ENCODE data around the gene DACT2. TPM values are rescaled to one million over a fixed set of nuclear protein-coding genes. Genes with fewer than 3 reads are reported as not detected.
A peak's percentile ranks its signal among the peaks of the same experiment; 100 is the strongest.

DACT2 gene
- total RNA-seq, 1 donor from 2014 or later, result 1.0 TPM

DNA sequence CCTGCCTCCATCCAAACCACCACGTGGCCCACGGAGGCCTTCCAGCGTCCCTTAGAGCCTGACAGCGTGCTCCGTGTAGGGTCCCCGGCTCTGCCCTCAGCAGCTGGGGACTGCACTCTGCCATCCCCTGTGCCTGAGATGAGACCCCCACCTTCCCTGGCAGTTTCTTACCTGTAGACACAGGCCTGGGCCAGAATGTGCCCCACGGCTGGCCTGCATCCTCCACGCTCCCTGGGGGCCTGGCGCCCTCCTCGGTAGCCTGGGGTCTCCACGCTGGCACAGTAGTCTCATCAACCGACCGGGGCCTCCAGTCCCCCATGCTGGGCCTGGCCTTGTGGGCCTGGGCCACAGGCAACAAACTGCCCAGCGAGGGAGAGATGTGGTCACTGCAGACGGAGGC, 9.6 kb downstream of the DACT2 start:
- intact Hi-C loops (cut with DNase I), result no loop called here
- no peak for DNase-seq (ENCODE audit: missing footprints)
- no peak for ATAC-seq

DNA sequence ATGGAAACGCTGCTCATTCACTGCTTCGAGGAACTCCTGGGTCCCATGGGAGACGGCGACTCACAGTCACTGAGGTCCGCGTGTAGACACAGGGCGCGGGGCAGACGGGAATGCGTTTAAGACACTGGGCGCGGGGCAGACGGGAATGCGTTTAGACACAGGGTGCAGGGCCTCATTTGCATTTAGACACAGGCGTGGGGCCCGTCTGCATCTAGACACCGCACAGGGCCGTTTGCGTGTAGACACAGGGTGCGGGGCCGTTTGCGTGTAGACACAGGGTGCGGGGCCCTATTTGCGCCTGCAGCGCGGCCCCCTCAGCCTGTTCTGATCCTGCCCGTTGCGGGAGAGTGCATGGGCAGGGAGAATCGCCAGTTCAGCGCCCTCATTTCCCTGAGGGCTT, 10.4 kb downstream of the DACT2 start:
- DNase-seq (ENCODE audit: missing footprints) (peak; percentile 75), ATAC-seq (no peak)
- intact Hi-C loops (cut with DNase I), result no loop called here

DNA sequence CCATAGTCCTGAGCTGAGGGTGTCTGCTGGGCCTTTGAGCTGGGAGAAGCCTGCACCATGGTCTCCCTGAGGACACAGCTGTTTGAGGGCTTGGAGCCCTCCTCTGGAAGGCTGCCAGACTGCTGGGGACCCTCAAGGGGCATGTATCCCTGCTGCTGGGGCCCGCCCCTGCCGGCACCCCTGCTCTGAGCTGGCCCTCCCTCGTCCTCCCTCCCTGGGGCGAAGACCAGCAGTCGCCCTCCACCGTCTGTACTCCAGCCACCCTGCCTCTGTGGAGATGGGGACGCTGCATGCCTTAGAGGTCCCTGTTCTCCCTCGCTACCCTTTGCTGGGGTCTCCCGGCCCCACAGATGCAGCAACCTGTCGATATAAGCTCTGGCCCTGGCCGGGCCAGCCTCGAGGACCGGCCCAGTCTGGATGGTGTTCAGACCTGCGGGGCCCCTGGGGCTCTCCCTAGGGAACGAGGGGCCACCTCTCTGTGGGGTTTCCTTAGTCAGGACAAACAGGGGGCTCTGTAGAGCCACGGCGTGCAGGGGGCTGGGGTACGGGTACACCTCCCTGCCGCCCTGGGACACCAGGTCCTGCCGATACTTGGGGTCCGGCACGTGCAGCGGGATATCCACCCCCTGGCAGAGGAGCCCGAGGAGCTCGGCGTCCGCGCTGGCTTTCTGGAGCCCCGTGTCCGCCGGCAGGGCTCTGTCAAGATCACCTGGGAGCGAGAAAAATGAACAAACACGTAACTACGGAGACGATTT, 11.0 kb downstream of the DACT2 start:
- ATAC-seq (no peak), DNase-seq (ENCODE audit: missing footprints) (no peak)
- intact Hi-C loops (cut with DNase I), result no loop called here

DNA sequence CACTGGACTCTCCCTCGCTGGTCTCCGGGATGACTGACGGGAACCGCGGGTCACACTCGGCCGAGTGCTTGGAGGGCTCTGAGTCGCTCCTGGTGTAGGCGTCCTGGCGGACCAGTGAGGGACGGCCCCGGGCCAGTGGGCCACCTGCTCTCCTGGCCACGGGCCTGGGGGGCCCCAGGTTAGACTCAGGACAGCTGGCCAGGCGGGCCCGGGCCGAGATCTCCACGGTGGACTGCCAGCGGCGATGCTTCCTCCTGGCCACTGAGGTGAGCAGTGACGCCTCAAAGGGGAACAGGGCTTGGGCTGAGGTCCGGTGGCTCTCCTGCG, 11.9 kb downstream of the DACT2 start:
- DNase-seq (ENCODE audit: missing footprints) (no peak), ATAC-seq (no peak)
- intact Hi-C loops (cut with DNase I), result no loop called here

DNA sequence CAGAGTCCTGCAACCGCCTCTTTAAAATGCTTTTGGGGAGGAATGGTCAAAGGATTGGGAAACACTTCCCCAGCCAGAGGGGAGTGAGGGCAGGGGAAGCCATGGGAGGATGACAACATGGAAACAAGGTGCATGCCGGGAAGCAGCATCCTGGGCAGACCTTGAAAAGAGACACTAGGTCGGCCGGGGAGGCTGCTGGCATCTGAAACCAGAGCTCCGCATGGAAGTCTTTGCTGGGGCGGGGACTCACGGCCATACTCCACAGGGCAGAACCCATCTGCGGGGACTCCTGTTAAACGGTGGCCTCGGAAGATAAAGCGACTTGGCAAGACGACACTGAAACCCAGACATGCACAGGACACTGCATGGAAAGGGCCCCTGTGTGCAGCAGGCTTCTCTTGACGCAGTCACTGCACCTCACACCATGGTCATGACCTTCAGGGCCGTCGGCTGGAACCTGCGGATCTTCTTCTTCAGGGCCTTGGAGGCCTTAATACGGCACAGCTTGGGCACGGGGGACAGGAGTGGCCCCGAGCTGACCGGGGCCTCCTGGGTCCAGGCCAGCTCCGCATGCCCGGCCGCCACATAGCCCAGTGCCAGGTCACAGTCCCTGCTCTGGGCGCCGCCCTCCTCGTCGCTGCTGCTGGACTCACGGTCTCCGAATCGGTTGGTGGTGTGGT, 12.4 kb downstream of the DACT2 start:
- intact Hi-C loops (cut with DNase I), result no loop called here
- DNase-seq (ENCODE audit: missing footprints) (no peak), ATAC-seq (no peak)

DNA sequence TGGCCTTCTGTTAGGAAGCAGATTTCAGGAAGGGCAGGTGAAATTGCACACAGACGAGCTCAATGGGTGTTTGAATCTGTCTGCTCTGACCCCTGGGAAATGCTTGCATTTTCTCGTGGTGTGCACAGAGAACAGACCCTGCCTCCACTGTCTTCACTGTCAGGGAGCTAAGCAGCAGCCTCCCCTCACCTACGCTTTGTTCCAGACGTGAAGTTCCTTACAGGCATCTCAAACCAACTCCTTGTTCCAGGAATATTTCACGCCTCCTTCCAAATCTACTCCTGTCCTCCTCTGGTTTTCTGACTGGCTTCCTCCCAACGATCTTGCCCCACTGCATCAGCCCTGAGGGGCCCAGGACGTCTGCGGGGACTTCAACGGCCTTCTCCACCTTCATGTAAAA, 13.7 kb downstream of the DACT2 start:
- DNase-seq (ENCODE audit: missing footprints) (no peak), ATAC-seq (no peak)
- intact Hi-C loops (cut with DNase I), result no loop called here

DNA sequence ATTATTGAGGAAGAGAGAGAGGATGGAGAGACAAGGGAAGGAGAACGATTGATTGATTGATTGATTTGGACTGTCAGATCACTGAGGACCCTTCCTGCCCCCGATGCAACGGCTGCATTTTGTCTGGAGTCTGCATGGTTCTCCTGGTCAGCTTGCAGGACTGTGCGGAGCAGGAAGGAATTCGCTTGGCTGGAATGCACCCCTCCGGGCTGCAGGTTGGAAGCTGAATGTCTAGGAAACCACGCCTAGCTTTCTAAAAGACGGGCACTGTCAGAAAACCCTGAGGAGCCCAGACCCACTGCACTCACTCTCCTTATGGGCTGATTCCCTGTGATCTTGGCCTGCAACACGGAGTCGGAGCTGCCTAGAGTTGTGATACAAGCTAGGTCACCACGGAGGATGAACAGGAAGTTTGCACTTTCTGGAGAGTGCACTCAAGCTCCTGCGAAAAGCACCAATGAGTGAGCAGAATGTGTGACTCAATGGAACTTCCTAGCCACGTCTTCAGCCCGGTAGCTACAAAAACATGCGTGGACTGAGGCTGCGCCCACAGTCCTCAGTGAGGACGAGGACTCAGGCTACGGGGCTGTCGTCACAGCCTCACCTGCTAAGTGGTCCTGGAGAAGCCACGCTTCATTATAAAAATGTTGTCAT, 14.4 kb downstream of the DACT2 start:
- no peak for ATAC-seq
- no peak for DNase-seq (ENCODE audit: missing footprints)
- intact Hi-C loops (cut with DNase I), result no loop called here

DNA sequence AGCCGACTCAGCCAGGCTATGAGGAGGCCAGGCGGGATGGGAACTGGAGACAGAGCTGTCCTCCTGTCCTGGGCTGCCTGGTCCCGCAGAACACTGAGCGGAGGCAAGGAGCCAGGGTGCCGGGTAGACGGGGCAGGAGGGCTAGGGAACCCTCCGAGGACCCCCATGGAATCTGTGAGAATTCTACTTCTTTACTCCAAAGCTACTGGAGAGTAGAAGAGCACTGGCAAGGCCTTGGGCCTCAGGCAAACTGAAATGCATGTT, 14.9 kb downstream of the DACT2 start:
- DNase-seq (ENCODE audit: missing footprints) (no peak), ATAC-seq (no peak)
- intact Hi-C loops (cut with DNase I), result no loop called here

DNA sequence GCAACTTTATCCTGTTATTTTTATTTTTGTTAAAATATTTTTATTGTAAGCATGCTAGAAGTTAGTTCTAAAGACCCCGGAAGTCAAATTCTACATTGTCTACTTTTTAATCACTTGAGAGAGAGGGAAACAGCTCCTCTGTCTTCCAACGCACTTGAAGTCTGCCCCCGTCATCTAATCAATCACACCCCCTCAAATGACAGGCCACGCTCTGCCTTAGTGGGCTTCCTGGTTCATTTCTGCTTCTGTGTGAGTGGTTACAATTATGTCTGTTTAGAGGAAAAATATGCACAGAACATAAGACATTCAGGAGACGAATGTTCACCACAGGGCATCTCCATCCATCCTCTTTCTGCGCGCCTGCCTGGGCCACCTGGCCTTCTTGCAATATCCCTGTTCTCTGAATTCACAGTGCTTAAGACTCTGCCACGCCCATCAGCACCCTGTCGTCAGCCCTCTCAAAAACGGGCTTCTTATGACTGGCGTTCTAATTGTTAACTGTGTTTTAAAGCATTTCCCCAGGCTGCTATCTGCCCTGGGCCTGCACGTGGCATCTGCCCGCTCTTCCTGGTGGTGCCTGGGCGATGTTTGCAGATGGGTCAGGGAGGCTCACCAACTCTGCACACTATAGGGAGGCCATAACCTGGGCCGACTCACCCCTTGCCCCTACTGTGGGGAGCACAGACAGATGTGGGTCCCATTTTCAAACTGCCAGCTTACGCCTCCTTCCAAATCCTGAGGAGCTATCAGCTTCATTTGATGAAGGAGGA, 15.4 kb downstream of the DACT2 start:
- DNase-seq (ENCODE audit: missing footprints) (no peak), ATAC-seq (no peak)
- intact Hi-C loops (cut with DNase I), result no loop called here

DNA sequence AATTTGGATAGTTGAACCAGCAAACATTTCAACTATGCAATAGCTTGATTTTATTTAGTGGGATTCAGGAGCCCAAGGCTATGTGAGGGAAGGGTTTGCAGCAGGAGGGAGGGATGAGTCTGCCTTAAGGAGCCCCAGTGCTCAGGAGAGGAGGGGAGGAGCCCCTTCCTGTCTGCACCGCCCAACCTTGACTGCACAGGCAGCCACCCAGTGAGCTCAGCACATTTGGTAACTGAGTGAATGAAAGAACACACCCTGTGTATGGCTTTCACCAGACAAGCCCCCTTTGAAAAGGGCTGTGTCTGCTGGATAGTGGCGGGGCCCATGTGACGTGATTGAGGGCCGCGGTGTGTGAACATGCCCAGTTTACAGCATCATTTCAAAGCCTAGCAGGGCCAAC, 17.0 kb downstream of the DACT2 start:
- ATAC-seq, result peak; percentile 51
- DNase-seq (ENCODE audit: missing footprints), result no peak
- intact Hi-C loops (cut with DNase I), result no loop called here

DNA sequence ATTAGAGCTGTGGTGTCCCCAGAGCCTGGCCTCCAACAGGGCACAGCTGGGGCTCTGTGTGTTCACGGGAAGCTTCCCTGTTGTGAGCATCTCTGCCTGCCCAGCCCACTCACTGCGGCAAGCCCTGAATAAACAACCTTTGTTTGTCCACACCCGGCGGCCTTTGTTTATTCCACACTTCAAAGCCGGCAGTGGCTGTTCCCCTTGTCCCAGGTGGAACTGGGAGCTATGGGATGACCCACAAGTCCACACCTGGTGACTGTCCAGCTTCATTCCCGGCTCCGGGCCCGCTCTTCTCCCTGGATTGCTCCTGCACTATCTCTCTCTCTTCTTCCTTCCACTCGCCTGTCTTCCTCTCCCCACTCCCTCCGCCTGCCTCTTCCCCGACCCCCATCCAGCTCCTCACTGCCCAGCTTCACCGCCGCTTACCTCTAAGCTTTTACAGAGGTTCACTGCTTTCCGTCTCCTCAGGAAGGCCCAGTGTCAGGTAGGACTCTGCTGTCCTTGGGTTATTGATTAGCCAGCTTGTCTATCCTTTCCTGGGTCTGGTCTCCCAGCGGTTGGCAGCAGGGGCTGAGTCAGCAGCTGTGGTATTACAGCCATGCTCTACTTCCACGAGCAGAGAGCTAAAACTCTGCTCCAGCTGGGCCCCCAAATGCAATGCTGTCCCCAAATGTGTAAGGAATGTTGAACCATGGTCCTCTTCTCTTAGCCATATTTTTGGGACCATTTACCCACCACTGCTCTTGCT, 17.8 kb downstream of the DACT2 start:
- intact Hi-C loops (cut with DNase I), result no loop called here
- DNase-seq (ENCODE audit: missing footprints) (no peak), ATAC-seq (no peak)

DNA sequence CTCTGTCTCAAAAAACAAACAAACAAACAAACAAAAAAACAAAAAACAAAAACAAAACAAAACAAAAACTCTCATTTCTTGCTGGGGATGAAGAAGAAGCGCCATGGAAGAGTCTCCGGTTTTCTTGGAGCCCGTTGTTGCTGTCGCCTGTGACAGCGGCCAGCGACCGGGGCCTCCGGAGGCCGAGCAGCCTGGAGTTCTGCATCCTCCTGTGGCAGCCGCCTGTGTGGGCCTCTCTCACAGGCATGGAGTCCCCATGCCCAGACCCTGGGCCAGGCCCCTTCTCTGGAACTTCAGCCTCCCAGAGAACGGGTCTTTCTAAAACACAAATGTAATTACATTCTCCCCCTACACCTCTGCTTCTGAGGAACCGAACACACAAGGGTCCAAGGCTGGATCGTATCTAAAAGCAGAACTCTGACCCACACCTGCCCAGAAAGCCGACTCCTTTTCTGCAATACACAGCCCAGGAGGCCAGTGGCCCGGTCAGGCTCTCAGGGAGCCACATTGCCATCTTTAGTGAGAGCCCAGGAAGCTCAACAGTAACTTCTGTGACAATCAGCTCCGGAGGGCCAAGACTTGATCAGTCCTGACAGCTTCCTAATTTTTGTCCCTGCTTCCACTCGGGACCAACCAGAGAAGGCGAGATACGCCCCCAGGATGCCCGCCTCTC, 18.5 kb downstream of the DACT2 start:
- intact Hi-C loops (cut with DNase I), result no loop called here
- ATAC-seq (no peak), DNase-seq (ENCODE audit: missing footprints) (no peak)

DNA sequence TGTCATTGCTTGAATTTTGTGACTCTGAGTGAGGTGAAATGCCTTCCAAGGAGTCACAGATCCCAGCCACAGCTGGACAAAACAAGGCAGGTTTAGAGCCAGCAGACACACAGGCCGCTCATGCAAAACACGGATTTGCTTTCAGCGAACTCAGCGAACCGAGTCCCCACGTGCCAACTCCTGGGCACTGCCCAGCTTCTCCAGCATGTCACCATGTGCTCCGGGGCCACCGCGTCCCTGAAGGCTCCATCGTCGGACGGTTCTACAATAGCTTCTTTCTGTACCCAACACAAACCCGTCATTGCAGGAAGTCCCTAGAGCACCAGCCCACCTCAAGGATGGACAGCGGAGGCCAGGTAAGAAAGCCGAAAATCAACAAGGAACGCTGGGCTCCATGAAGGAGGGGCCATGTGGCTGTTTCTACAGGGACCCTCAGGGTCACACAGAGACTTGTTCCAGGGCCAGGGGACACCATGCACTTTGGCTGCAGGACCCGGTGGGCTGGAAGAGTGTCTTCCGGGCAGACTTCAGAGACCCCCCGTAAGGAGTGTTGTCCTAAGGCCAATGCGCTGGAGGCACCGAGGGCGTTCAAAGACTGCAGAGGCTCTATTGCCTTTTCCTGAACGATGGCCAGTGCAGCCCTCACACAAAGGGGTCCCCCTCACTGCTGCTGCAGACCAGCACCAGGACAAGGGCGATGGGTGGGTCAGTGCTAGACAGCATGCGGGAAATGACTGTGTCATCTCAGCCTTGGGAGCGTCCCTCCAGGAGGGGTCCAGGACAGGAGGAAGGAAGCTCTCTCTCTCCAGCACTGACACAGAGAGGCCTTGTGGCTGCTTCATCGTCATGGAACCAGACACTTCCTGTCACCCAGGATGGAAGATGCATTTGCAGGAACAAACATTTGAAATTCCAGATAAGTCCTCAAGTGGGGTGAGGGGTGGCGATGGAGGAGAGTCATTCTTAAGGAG, 19.8 kb downstream of the DACT2 start:
- no peak for DNase-seq (ENCODE audit: missing footprints)
- ATAC-seq, result no peak
- intact Hi-C loops (cut with DNase I), result no loop called here

DNA sequence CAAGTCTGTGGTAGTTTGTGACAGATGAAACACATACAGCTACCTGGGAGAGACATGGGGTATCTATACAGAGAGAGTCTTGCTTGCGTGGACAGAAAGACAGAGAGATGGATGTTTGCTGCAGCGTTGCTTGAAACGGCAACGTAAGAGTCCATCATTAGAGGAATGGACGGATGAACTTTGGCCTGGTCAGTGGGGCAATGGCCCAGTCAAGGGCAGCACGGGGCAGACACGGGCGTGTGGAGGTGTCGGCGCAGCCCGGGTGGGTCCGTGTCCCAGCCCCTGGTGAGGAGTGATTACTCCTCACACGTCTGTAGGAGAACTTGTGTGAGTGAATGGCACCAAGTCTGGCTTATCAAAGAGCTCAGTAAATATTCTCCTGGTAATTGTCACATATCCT, 21.9 kb downstream of the DACT2 start:
- intact Hi-C loops (cut with DNase I), result no loop called here
- no peak for DNase-seq (ENCODE audit: missing footprints)
- ATAC-seq, result no peak

DNA sequence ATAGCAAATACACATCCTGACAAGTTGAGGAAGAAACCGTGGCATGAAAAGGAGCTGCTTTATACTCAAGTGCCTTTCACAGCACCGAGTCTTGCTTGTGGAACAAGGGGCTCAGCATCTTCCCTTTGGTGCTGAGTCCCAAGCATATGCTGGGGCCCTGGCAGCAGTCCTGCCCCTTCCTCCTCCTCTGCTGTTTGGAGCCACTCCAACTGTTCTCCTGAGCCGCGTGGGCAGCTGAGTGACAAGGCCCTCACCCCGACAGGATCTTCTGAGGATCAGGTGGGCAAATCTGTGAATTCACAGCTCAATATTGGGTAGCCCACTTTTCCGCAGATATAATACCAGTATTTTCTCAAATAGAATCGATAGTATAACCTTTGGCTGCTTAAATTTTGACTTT, 24.7 kb downstream of the DACT2 start:
- ATAC-seq, result no peak
- DNase-seq (ENCODE audit: missing footprints), result no peak
- intact Hi-C loops (cut with DNase I), result no loop called here

DNA sequence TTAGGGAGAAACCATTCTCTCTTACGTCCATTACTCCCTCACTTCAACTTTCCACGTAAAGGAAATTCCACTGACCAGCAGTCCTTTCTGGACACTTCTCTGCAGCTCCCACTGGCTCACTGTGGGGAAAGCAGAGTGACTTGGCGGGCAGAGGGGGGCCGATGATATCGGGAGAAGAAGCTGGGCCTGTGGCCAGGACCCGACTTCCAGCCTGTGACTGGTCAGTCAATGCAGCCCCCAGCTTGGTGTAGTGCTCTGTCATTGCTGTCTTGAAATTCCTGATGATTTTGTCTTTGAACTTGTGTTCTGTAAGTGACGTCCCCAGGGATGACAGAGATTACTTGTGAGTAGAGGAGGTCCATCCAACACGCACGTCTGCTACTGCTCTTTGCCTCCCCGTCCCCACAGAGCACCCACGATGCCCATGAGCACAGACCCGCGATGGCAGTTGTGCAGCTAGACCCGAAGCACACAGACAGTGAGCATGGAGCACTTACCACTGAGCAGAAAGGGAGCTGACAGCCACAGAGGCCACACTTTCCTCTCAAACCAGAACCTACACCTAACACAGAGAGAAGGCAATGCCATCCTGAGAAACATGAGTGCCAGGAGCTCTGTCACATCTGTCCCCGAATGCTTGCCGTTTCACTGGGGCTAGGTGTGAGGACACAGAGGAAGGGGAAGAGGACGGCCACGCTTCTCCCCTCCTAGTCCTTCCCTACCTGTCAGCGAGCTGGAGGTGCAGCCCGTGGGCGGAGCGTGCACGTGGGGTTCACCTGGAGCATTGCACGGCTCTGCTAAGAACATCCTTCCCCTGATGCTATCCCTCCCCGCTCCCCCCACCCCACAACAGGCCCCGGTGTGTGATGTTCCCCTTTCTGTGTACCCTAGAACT, 25.7 kb downstream of the DACT2 start:
- no peak for DNase-seq (ENCODE audit: missing footprints)
- intact Hi-C loops (cut with DNase I), result no loop called here
- ATAC-seq, result no peak

DNA sequence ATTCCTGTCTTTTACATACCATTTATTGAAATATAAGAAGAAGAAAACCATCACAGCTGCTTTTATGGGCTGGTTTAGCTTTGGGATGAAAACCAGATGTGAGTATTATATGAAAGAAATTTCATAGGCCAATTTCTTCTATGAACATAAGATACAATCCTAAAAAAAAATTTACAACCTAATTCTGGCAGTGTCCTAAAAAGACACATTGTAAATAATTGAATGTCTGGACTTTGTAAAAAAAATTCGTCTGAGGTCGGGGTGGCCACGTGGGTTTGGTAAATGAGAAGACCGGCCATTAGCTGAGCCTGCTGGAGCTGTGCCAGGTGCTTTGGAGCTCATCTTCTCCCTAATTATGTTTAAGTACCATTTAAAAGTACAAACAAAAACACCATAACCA, 26.8 kb downstream of the DACT2 start:
- DNase-seq (ENCODE audit: missing footprints) (no peak), ATAC-seq (no peak)
- intact Hi-C loops (cut with DNase I), result no loop called here

Data from Right ventricle myocardium inferior (tissue), 1 donor.